HepG2 (cell line): ENCODE results near the gene PAGE2B. TPM values are rescaled to one million over a fixed set of nuclear protein-coding genes. Genes with fewer than 3 reads are reported as not detected.

Experiments used
- ATAC-seq: fragments of 200-7000 bp; cut with Tn5 transposase; 3 replicates; pipeline ENCODE4 v1.9.1; 2020; ENCODE audit warnings: mild to moderate bottlenecking, moderate library complexity
- BruUV-seq: library from RNA; stranded (reverse); fragments of 400-500 nt; replicated peaks from 2 replicates; lab custom pipeline; 2021; lab: Mats Ljungman, UMichigan
- CTCF ChIA-PET: fragments of 300-600 bp; formaldehyde crosslinking; extraction: SDS; loops from one replicate; lab custom pipeline; 2021; ENCODE audit warnings: low total read pairs, inconsistent platforms, low intra/inter-chr PET ratio; lab: Yijun Ruan, JAX
- POLR2A ChIA-PET: fragments of 350-600 bp; sonication (Branson Sonifier 250); formaldehyde crosslinking; loops from one replicate; lab custom pipeline; 2020; ENCODE audit warnings: antibody characterized with exemption, inconsistent platforms; lab: Yijun Ruan, JAX
- DNase-seq: peaks from one replicate; pipeline ENCODE4 v3.0.0-alpha.2; 2015; ENCODE audit warnings: low spot score
- FAIRE-seq: peaks from 3 replicates; lab custom pipeline; 2011; peaks lifted over from hg19 to GRCh38; lab: Jason Lieb, UNC
- H2AFZ ChIP-seq: one replicate; pipeline ENCODE4 v1.6.1; 2011; ENCODE audit warnings: low read length, inconsistent platforms
- H3K27ac ChIP-seq: fragments of 300-600 bp; 3 replicates; pipeline ENCODE4 v1.8.0; 2011; ENCODE audit warnings: mixed run types, mild to moderate bottlenecking, mixed read lengths, low read length, inconsistent platforms; ENCODE audit not compliant: insufficient read depth; ENCODE audit errors: extremely low read length
- H3K27me3 ChIP-seq, 2 experiments: fragments of 200-600 bp in 1 of 2; 2 replicates in 1 of 2; 3 replicates in 1 of 2; pipeline versions ENCODE4 v1.6.0 to v1.8.0; 2011; ENCODE audit warnings: low read length in 2 of 2, mild to moderate bottlenecking in 2 of 2, moderate library complexity in 2 of 2, inconsistent platforms in 1 of 2; ENCODE audit not compliant: insufficient read depth in 2 of 2, control insufficient read depth in 1 of 2
- H3K36me3 ChIP-seq, 2 experiments: fragments of 200-600 bp in 1 of 2; replicated peaks in 1 of 2; 2 replicates in 1 of 2; 3 replicates in 1 of 2; pipeline versions ENCODE4 v1.5.1 to v1.8.0; 2011; ENCODE audit warnings: low read length in 2 of 2, inconsistent platforms in 1 of 2; ENCODE audit not compliant: insufficient read depth in 2 of 2, control insufficient read depth in 1 of 2
- H3K4me1 ChIP-seq: 2 replicates; pipeline ENCODE4 v1.5.1; 2012; ENCODE audit warnings: low read length, inconsistent platforms; ENCODE audit not compliant: insufficient read depth
- H3K4me2 ChIP-seq: 2 replicates; pipeline ENCODE4 v1.6.0; 2011; ENCODE audit warnings: low read depth, low read length, inconsistent platforms
- H3K4me3 ChIP-seq, 3 experiments: fragments of 200-600 bp in 1 of 3; sonication (generic), shearing (Covaris generic) in 1 of 3; replicated peaks in 1 of 3; 2 replicates each; pipeline ENCODE4 v1.5.1; 2011 to 2016; ENCODE audit warnings: low read length in 3 of 3, inconsistent platforms in 2 of 3, low read depth in 2 of 3, mild to moderate bottlenecking in 2 of 3, control low read depth in 1 of 3, mixed read lengths in 1 of 3; ENCODE audit not compliant: insufficient read depth in 1 of 3
- H3K79me2 ChIP-seq: one replicate; pipeline ENCODE4 v1.6.1; 2011; ENCODE audit warnings: low read length, inconsistent platforms; ENCODE audit not compliant: insufficient read depth
- H3K9ac ChIP-seq: 2 replicates; pipeline ENCODE4 v1.6.0; 2011; ENCODE audit warnings: mild to moderate bottlenecking, low read depth, low read length, inconsistent platforms; ENCODE audit not compliant: insufficient read depth
- H3K9me3 ChIP-seq: 2 replicates; pipeline ENCODE4 v1.5.1; 2012; ENCODE audit warnings: mild to moderate bottlenecking, low read length
- H4K20me1 ChIP-seq: 2 replicates; pipeline ENCODE4 v1.6.0; 2011; ENCODE audit warnings: inconsistent platforms, mild to moderate bottlenecking, low read length, moderate library complexity; ENCODE audit not compliant: insufficient read depth
- ARID5B ChIP-seq: IDR thresholded peaks from 2 replicates; pipeline ENCODE4 v1.4.0; 2020; ENCODE audit warnings: mild to moderate bottlenecking, missing genetic modification reagents
- BRD4 ChIP-seq: sonication (generic); formaldehyde crosslinking; IDR thresholded peaks from 2 replicates; pipeline ENCODE4 v1.4.0; 2020; ENCODE audit warnings: missing genetic modification reagents
- GTF3A ChIP-seq: sonication (generic); formaldehyde crosslinking; conservative IDR thresholded peaks from 2 replicates; pipeline ENCODE4 v1.4.0; 2020; ENCODE audit warnings: mild to moderate bottlenecking, missing genetic modification reagents
- HNRNPLL ChIP-seq: fragments of 200-400 bp; formaldehyde crosslinking; IDR thresholded peaks from 2 replicates; pipeline ENCODE4 v1.6.1; 2017; ENCODE audit warnings: mild to moderate bottlenecking, low read depth, low read length; ENCODE audit not compliant: poor library complexity, severe bottlenecking
- IRX3 ChIP-seq: sonication (generic); formaldehyde crosslinking; IDR thresholded peaks from 2 replicates; pipeline ENCODE4 v1.8.1; 2023; ENCODE audit warnings: mild to moderate bottlenecking, low read depth, missing genetic modification reagents, borderline replicate concordance
- KDM2A ChIP-seq: sonication (generic); formaldehyde crosslinking; IDR thresholded peaks from 2 replicates; pipeline ENCODE4 v1.4.0; 2020; ENCODE audit warnings: low read depth, missing genetic modification reagents, borderline replicate concordance
- KDM4B ChIP-seq: sonication (generic); formaldehyde crosslinking; IDR thresholded peaks from 2 replicates; pipeline ENCODE4 v1.4.0; 2020; ENCODE audit warnings: missing genetic modification reagents
- NR2F1 ChIP-seq, 2 experiments: fragments of 450-650 bp in 1 of 2; formaldehyde crosslinking in 1 of 2; IDR thresholded peaks; 2 replicates each; pipeline versions ENCODE4 v1.5.0 to v1.6.1; 2016 to 2020; ENCODE audit warnings: mild to moderate bottlenecking in 1 of 2, missing compliant biosample characterization in 1 of 2, missing genetic modification reagents in 1 of 2, moderate library complexity in 1 of 2
- NR2F2 ChIP-seq: IDR thresholded peaks from 2 replicates; pipeline ENCODE4 v1.6.1; 2012; ENCODE audit warnings: low read depth, inconsistent platforms, borderline replicate concordance
- RFX1 ChIP-seq: fragments of 450-650 bp; IDR thresholded peaks from 2 replicates; pipeline ENCODE4 v1.6.1; 2017
- SALL1 ChIP-seq: sonication (generic); formaldehyde crosslinking; IDR thresholded peaks from 2 replicates; pipeline ENCODE4 v1.8.0; 2022; ENCODE audit warnings: mild to moderate bottlenecking, missing genetic modification reagents
- THAP9 ChIP-seq: sonication (generic); formaldehyde crosslinking; IDR thresholded peaks from 2 replicates; pipeline ENCODE4; 2020; ENCODE audit warnings: missing genetic modification reagents, mild to moderate bottlenecking, borderline replicate concordance
- ZBTB42 ChIP-seq: sonication (generic); formaldehyde crosslinking; IDR thresholded peaks from 2 replicates; pipeline ENCODE4 v1.5.0; 2020; ENCODE audit warnings: mild to moderate bottlenecking, missing genetic modification reagents
- ZBTB7B ChIP-seq: sonication (generic); formaldehyde crosslinking; IDR thresholded peaks from 2 replicates; pipeline ENCODE4 v1.4.0; 2020; ENCODE audit warnings: missing genetic modification reagents
- ZNF101 ChIP-seq: sonication (generic); formaldehyde crosslinking; IDR thresholded peaks from 2 replicates; pipeline ENCODE4 v1.4.0; 2020; ENCODE audit warnings: mild to moderate bottlenecking, low read depth, missing genetic modification reagents, borderline replicate concordance
- ZNF138 ChIP-seq: sonication (generic); formaldehyde crosslinking; IDR thresholded peaks from 2 replicates; pipeline ENCODE4 v1.5.0; 2020; ENCODE audit warnings: mild to moderate bottlenecking, low read depth, missing genetic modification reagents
- ZNF30 ChIP-seq: sonication (generic); formaldehyde crosslinking; IDR thresholded peaks from 2 replicates; pipeline ENCODE4 v1.5.0; 2020; ENCODE audit warnings: mild to moderate bottlenecking, missing genetic modification reagents
- ZNF337 ChIP-seq: sonication (generic); formaldehyde crosslinking; IDR thresholded peaks from 2 replicates; pipeline ENCODE4 v1.5.1; 2020; ENCODE audit warnings: missing genetic modification reagents, low read depth, mild to moderate bottlenecking, borderline replicate concordance
- ZNF597 ChIP-seq: sonication (generic); formaldehyde crosslinking; IDR thresholded peaks from 2 replicates; pipeline ENCODE4 v1.5.0; 2020; ENCODE audit warnings: missing genetic modification reagents
- in situ Hi-C: cut with HindIII; loops from 2 replicates; pipeline ENCODE4 v1.10.0; 2017; ENCODE audit warnings: low pct_unique_long_range_greater_than_20kb; ENCODE audit not compliant: extremely low pct_ligation_motif_present
- intact Hi-C: fragments of 100-400 bp; cut with micrococcal nuclease; formaldehyde crosslinking; loops from one replicate; pipeline ENCODE4 v1.10.0; 2022; ENCODE audit not compliant: unreplicated experiment
- polyA plus RNA-seq, 8 experiments: library from polyadenylated mRNA; depleted of rRNA in 3 of 8; stranded (reverse) in 7 of 8; unstranded in 1 of 8; fragments of >200 nt; fragmentation: Illumina TruSeq in 4 of 8; extraction: Trizol in 4 of 8; gene quantifications; 2 replicates each; pipeline versions ENCODE4 v1.2.1 to v1.2.3, GENCODE V29; 2011 to 2016; ENCODE audit warnings: low read depth in 4 of 8, missing spikeins in 1 of 8, mixed read lengths in 1 of 8; ENCODE audit not compliant: insufficient read depth in 1 of 8
- total RNA-seq, 5 experiments: library from RNA; depleted of rRNA; stranded (reverse); fragments of >200 nt; fragmentation: Illumina TruSeq; extraction: Trizol; gene quantifications; 2 replicates each; pipeline ENCODE4 v1.2.3, GENCODE V29; 2016; ENCODE audit warnings: low read depth in 1 of 5

PAGE2B gene
- total and polyA plus RNA-seq, 2 of the 13 experiments (the other 11 are each of a cell fraction or from before 2014, with no cell fraction given) = 0.57 TPM; not detected in 1

GRCh38 chrX:55107262-55107661, 32.4 kb downstream of the PAGE2B start:
- CTCF ChIA-PET = no interaction called here
- TF ChIP-seq ARID5B (CRISPR knock-in tag) (peak; percentile 42; the same call in 1 of the 2 replicates), RFX1 (no peak), IRX3 (CRISPR knock-in tag) (no peak), ZNF30 (CRISPR knock-in tag) (no peak), ZNF101 (CRISPR knock-in tag) (no peak), KDM2A (no peak), NR2F2 (peak; percentile 25; the same call in 1 of the 2 replicates), GTF3A (CRISPR knock-in tag) (no peak), ZBTB7B (no peak), ZNF337 (no peak), HNRNPLL (no peak), NR2F1 (CRISPR knock-in tag; IDR thresholded peaks at IDR 0.05) (peak; percentile 53 to 59; a peak in 2 of 4 replicates), ZNF138 (no peak), THAP9 (CRISPR knock-in tag) (no peak), BRD4 (no peak), ZNF597 (no peak), ZBTB42 (CRISPR knock-in tag) (no peak), KDM4B (CRISPR knock-in tag) (no peak), SALL1 (CRISPR knock-in tag) (no peak)

More at GRCh38 chrX:55107262-55107661, 32.4 kb downstream of the PAGE2B start:
- H3K4me2 ChIP-seq = no peak overlapping the region
- FAIRE-seq (no peak), DNase-seq (peak; percentile 13), ATAC-seq (no peak)
- no peaks in the 10 kb centered on the region for H3K79me2 ChIP-seq
- H3K27me3 ChIP-seq = no peaks in the 10 kb centered on the region
- POLR2A ChIA-PET = no interaction called here
- H3K4me3 ChIP-seq = no peak overlapping the region
- no peaks in the 10 kb centered on the region for H3K9me3 ChIP-seq
- no peaks in the 10 kb centered on the region for H4K20me1 ChIP-seq
- in situ Hi-C loops = no loop called here
- no TSS peak for BruUV-seq
- no peak overlapping the region for H3K9ac ChIP-seq
- intact Hi-C loops = no loop called here
- no peak overlapping the region for H3K27ac ChIP-seq
- H2AFZ ChIP-seq = no peak overlapping the region
- H3K36me3 ChIP-seq = no peaks in the 10 kb centered on the region
- peaks cover 40% of the 10 kb centered on the region for H3K4me1 ChIP-seq
